H1 (cell line): ENCODE data around the gene LY9. TPM values are rescaled to one million over a fixed set of nuclear protein-coding genes. Genes with fewer than 3 reads are reported as not detected.

ENCODE experiments used
- ASH2L ChIP-seq: fragments of 200-600, 300-600 bp; sonication (generic); IDR thresholded peaks from one replicate; pipeline ENCODE4 v1.7.1; 2017; ENCODE audit warnings: low read length
- ATF3 ChIP-seq: IDR thresholded peaks from 2 replicates; pipeline ENCODE4 v1.6.1; 2011; ENCODE audit warnings: low read depth, mild to moderate bottlenecking, low read length; ENCODE audit not compliant: insufficient read depth
- BACH1 ChIP-seq: IDR thresholded peaks from 2 replicates; pipeline ENCODE4 v1.6.1; 2012; ENCODE audit warnings: low read length, improper control_type of control experiment
- CBX8 ChIP-seq: fragments of 300-800, 300-1000 bp; sonication (generic); IDR thresholded peaks from 2 replicates; pipeline ENCODE4 v1.7.1; 2016; ENCODE audit warnings: low read depth, low read length, borderline replicate concordance
- CHD7 ChIP-seq: fragments of 300-600 bp; sonication (generic); IDR thresholded peaks from 2 replicates; pipeline ENCODE4 v1.7.1; 2012; ENCODE audit warnings: low read length, moderate library complexity, mild to moderate bottlenecking, inconsistent platforms; ENCODE audit not compliant: insufficient replicate concordance
- CTBP2 ChIP-seq: IDR thresholded peaks from 2 replicates; pipeline ENCODE4 v1.7.0; 2011; ENCODE audit warnings: borderline replicate concordance, mild to moderate bottlenecking, moderate library complexity, mixed read lengths, low read length; ENCODE audit not compliant: insufficient read depth, insufficient read length
- NANOG ChIP-seq: IDR thresholded peaks from 2 replicates; pipeline ENCODE4 v1.6.1; 2011; ENCODE audit warnings: low read length, low read depth, mild to moderate bottlenecking, inconsistent platforms; ENCODE audit not compliant: insufficient read depth, poor library complexity, severe bottlenecking
- SIRT6 ChIP-seq: IDR thresholded peaks from one replicate; pipeline ENCODE4 v1.7.1; 2012; ENCODE audit warnings: low read length, inconsistent platforms
- TAF7 ChIP-seq: optimal IDR thresholded peaks from 2 replicates; pipeline ENCODE3; 2011; ENCODE audit warnings: low read depth, mild to moderate bottlenecking, inconsistent platforms, low read length, moderate library complexity, borderline replicate concordance
- USF2 ChIP-seq: IDR thresholded peaks from 2 replicates; pipeline ENCODE4 v1.6.1; 2011; ENCODE audit warnings: low read length, improper control_type of control experiment
- polyA plus RNA-seq, 7 experiments: library from polyadenylated mRNA; depleted of rRNA in 3 of 7; stranded (reverse) in 5 of 7; unstranded in 2 of 7; fragments of >200 nt in 5 of 7; fragments of 200-250 nt in 2 of 7; gene quantifications; 1 replicate in 5 of 7; 2 replicates in 1 of 7; 4 replicates in 1 of 7; pipeline versions ENCODE4 v1.2.1 to v1.2.3, GENCODE V29; 2011 to 2013; ENCODE audit warnings: missing spikeins in 2 of 7, mixed read lengths in 2 of 7
- total RNA-seq: library from RNA; stranded (reverse); fragmentation: NEBNext Ultra II Directional; extraction: Animal tissue kit (Norgen Biotek cat#: 25700); gene quantifications from 2 replicates; pipeline ENCODE4 v1.2.1, GENCODE V29; 2021

The LY9 gene
- total and polyA plus RNA-seq, 2 of the 8 experiments (the other 6 are each of a cell fraction or from before 2014, with no cell fraction given), result not detected

- TF ChIP-seq CHD7, result no peak
- no peak for TF ChIP-seq ATF3
- no peak for TF ChIP-seq TAF7
- no peak for TF ChIP-seq CTBP2
- TF ChIP-seq USF2, result no peak
- TF ChIP-seq SIRT6, result no peak
- TF ChIP-seq NANOG, result no peak
- no peak for TF ChIP-seq BACH1
- no peak for TF ChIP-seq CBX8
- TF ChIP-seq ASH2L, result no peak
- TF ChIP-seq, all 59 proteins: peak for 0
Measured at GRCh38 chr1:160797861-160798273, 1.9 kb downstream of the LY9 start (continued).
